Neural cell (in vitro differentiated cells): ENCODE data around the gene SYT11. TPM values are rescaled to one million over a fixed set of nuclear protein-coding genes. Genes with fewer than 3 reads are reported as not detected.

Experiments used
- H2AFZ ChIP-seq: fragments of 200-600, 300-800 bp; sonication (generic), shearing (Covaris generic); 2 replicates; pipeline ENCODE4 v1.6.0; 2014; ENCODE audit warnings: low read depth, mild to moderate bottlenecking, antibody characterized with exemption, low read length, moderate library complexity
- H3F3A ChIP-seq: fragments of 200-600 bp; shearing (Covaris generic); 2 replicates; pipeline ENCODE4 v1.6.1; 2016; ENCODE audit warnings: mild to moderate bottlenecking, moderate library complexity, mixed read lengths, antibody characterized with exemption, low read length; ENCODE audit not compliant: insufficient read depth, poor library complexity, severe bottlenecking
- H3K27ac ChIP-seq: fragments of 200-600, 300-800 bp; sonication (generic), shearing (Covaris generic); 2 replicates; pipeline ENCODE4 v1.5.1; 2014; ENCODE audit warnings: mild to moderate bottlenecking, low read length, moderate library complexity
- H3K27me3 ChIP-seq: fragments of 300-800, 200-600 bp; sonication (generic), shearing (Covaris generic); 2 replicates; pipeline ENCODE4 v1.6.0; 2014; ENCODE audit warnings: mild to moderate bottlenecking, low read depth, low read length, moderate library complexity; ENCODE audit not compliant: insufficient read depth
- H3K36me3 ChIP-seq: fragments of 300-800, 200-600 bp; sonication (generic), shearing (Covaris generic); 2 replicates; pipeline ENCODE4 v1.5.1; 2014; ENCODE audit warnings: mild to moderate bottlenecking, antibody characterized with exemption, low read length, moderate library complexity; ENCODE audit not compliant: insufficient read depth
- H3K4me2 ChIP-seq: fragments of 300-800, 200-600 bp; sonication (generic), shearing (Covaris generic); 2 replicates; pipeline ENCODE4 v1.6.0; 2014; ENCODE audit warnings: mild to moderate bottlenecking, low read length
- H3K4me3 ChIP-seq: fragments of 300-800, 200-600 bp; sonication (generic), shearing (Covaris generic); 2 replicates; pipeline ENCODE4 v1.5.1; 2014; ENCODE audit warnings: mild to moderate bottlenecking, low read length, moderate library complexity
- H3K79me2 ChIP-seq: fragments of 200-600 bp; shearing (Covaris generic); replicated peaks from 2 replicates; pipeline ENCODE4 v1.6.0; 2014; ENCODE audit warnings: mild to moderate bottlenecking, low read length, moderate library complexity; ENCODE audit not compliant: insufficient read depth
- H3K9ac ChIP-seq: fragments of 300-800, 200-600 bp; sonication (generic), shearing (Covaris generic); 2 replicates; pipeline ENCODE4 v1.6.1; 2016; ENCODE audit warnings: mild to moderate bottlenecking, low read length, mixed read lengths
- H3K9me2 ChIP-seq: fragments of 200-600 bp; shearing (Covaris generic); 2 replicates; pipeline ENCODE4 v1.6.1; 2016; ENCODE audit warnings: mild to moderate bottlenecking, low read length, mixed read lengths; ENCODE audit not compliant: insufficient read depth
- H3K9me3 ChIP-seq: fragments of 200-600, 300-800 bp; sonication (generic), shearing (Covaris generic); 2 replicates; pipeline ENCODE4 v1.6.1; 2016; ENCODE audit warnings: mild to moderate bottlenecking, mixed run types, low read length, moderate library complexity, mixed read lengths
- H4K20me1 ChIP-seq: fragments of 200-600 bp; shearing (Covaris generic); 2 replicates; pipeline ENCODE4 v1.6.1; 2016; ENCODE audit warnings: mild to moderate bottlenecking, mixed run types; ENCODE audit not compliant: insufficient read depth
- CTCF ChIP-seq: fragments of 450-650 bp; IDR thresholded peaks from 2 replicates; pipeline ENCODE4 v1.5.1; 2014; ENCODE audit warnings: antibody characterized with exemption, mild to moderate bottlenecking, moderate library complexity; ENCODE audit not compliant: poor library complexity, severe bottlenecking
- EP300 ChIP-seq: fragments of 450-650 bp; conservative IDR thresholded peaks from 2 replicates; pipeline ENCODE4 v1.6.1; 2014; ENCODE audit warnings: antibody characterized with exemption, mild to moderate bottlenecking, moderate library complexity; ENCODE audit not compliant: poor library complexity, severe bottlenecking
- EZH2 ChIP-seq: fragments of 200-600, 300-800 bp; shearing (Covaris generic), sonication (generic); IDR thresholded peaks from 2 replicates; pipeline ENCODE4 v1.6.1; 2014; ENCODE audit warnings: antibody characterized with exemption, low read length, borderline replicate concordance, mild to moderate bottlenecking; ENCODE audit not compliant: insufficient read depth, poor library complexity, severe bottlenecking
- MXI1 ChIP-seq: fragments of 450-650 bp; conservative IDR thresholded peaks from 2 replicates; pipeline ENCODE4 v1.6.1; 2014; ENCODE audit warnings: antibody characterized with exemption, mild to moderate bottlenecking; ENCODE audit not compliant: poor library complexity, severe bottlenecking
- POLR2AphosphoS5 ChIP-seq: IDR thresholded peaks from 2 replicates; pipeline ENCODE4 v1.6.1; 2012
- RAD21 ChIP-seq: fragments of 450-650 bp; conservative IDR thresholded peaks from 2 replicates; pipeline ENCODE4 v1.6.1; 2014; ENCODE audit warnings: antibody characterized with exemption, mild to moderate bottlenecking, moderate library complexity
- REST ChIP-seq: IDR thresholded peaks from 2 replicates; pipeline ENCODE4 v1.6.1; 2012; ENCODE audit warnings: borderline replicate concordance
- SMC3 ChIP-seq: fragments of 450-650 bp; conservative IDR thresholded peaks from 2 replicates; pipeline ENCODE4 v1.6.1; 2014; ENCODE audit warnings: antibody characterized with exemption, mild to moderate bottlenecking, moderate library complexity; ENCODE audit not compliant: poor library complexity
- TAF1 ChIP-seq: IDR thresholded peaks from 2 replicates; pipeline ENCODE4 v1.6.1; 2012; ENCODE audit warnings: low read depth
- polyA plus RNA-seq: library from polyadenylated mRNA; depleted of rRNA; stranded (reverse); fragments of >200 nt; gene quantifications from 2 replicates; pipeline ENCODE4 v1.2.3, GENCODE V29; 2014

The SYT11 gene
- polyA plus RNA-seq, 1 donor from 2014 or later, result 122 TPM

GRCh38 chr1:155856975-155857930 is 2.1 kb upstream of the SYT11 start, which contains the start of gene GON4L:
TSS of gene GON4L (minus strand) at chr1:155857214. CDS start at chr1:155853780, 3,434 bp downstream.
- peak within 1 kb of the TSS; percentile 72 for H3K4me3 ChIP-seq
- no peaks in the 10 kb centered on the region for H3K36me3 ChIP-seq
- H3K4me2 ChIP-seq, result peak within 1 kb of the TSS; percentile 33
- TF ChIP-seq SMC3, result peak; percentile 32
- peak; percentile 85 for TF ChIP-seq MXI1
- peak; percentile 81 for TF ChIP-seq TAF1
- no peak for TF ChIP-seq EZH2
- TF ChIP-seq REST, result no peak
- no peak for TF ChIP-seq EP300
- TF ChIP-seq POLR2AphosphoS5, result peak; percentile 95
- TF ChIP-seq CTCF, result no peak
- TF ChIP-seq RAD21, result peak; percentile 18
- H3K79me2 ChIP-seq, result peaks cover 63% of the 10 kb centered on the region
- H3F3A ChIP-seq, result peaks cover 8% of the 10 kb centered on the region
- no peaks in the 10 kb centered on the region for H3K9me2 ChIP-seq
- H2AFZ ChIP-seq, result peak within 1 kb of the TSS; percentile 70
- no peaks in the 10 kb centered on the region for H4K20me1 ChIP-seq
- peak within 1 kb of the TSS; percentile 81 for H3K9ac ChIP-seq
- H3K27me3 ChIP-seq, result no peaks in the 10 kb centered on the region
- H3K9me3 ChIP-seq, result no peaks in the 10 kb centered on the region
- H3K27ac ChIP-seq, result peak within 1 kb of the TSS; percentile 67

- Histone ChIP-seq H3K9me2 (no peaks in the 10 kb centered on the region), H3K9me3 (no peaks in the 10 kb centered on the region), H2AFZ (peak overlapping the region; percentile 58), H3K27ac (peak overlapping the region; percentile 99), H3F3A (peaks cover 8% of the 10 kb centered on the region), H3K79me2 (peaks cover 73% of the 10 kb centered on the region), H3K36me3 (no peaks in the 10 kb centered on the region), H3K27me3 (no peaks in the 10 kb centered on the region), H3K9ac (peak overlapping the region; percentile 51), H4K20me1 (no peaks in the 10 kb centered on the region), H3K4me2 (peak overlapping the region; percentile 68), H3K4me3 (peak overlapping the region; percentile 78)
- TF ChIP-seq CTCF, result no peak
- no peak for TF ChIP-seq EZH2
- TF ChIP-seq SMC3, result no peak
- no peak for TF ChIP-seq REST
- TF ChIP-seq MXI1, result no peak
- no peak for TF ChIP-seq RAD21
- no peak for TF ChIP-seq EP300
- no peak for TF ChIP-seq POLR2AphosphoS5
- TF ChIP-seq TAF1, result no peak
Measured at GRCh38 chr1:155858800-155859233, 550 bp upstream of the SYT11 start.
